Caco-2 (cell line): Measurements from ENCODE around the gene LRRTM1. TPM values are rescaled to one million over a fixed set of nuclear protein-coding genes. Genes with fewer than 3 reads are reported as not detected.

Experiments
- BruUV-seq: library from RNA; stranded (reverse); fragments of 400-500 nt; replicated peaks from 2 replicates; lab custom pipeline; 2021; lab: Mats Ljungman, UMichigan
- CTCF ChIA-PET: fragments of 300-600 bp; sonication (Branson Sonifier 250); formaldehyde crosslinking; loops from one replicate; lab custom pipeline; 2022; ENCODE audit warnings: antibody characterized with exemption; lab: Charles Lee
- POLR2A ChIA-PET: fragments of 300-600 bp; sonication (Branson Sonifier 250); formaldehyde crosslinking; loops from one replicate; lab custom pipeline; 2022; ENCODE audit warnings: antibody characterized with exemption; lab: Charles Lee
- DNase-seq, 2 experiments: peaks; one replicate each; pipeline versions ENCODE4 v3.0.0 to v3.0.0-alpha.2; 2020 to 2022
- H3K27me3 ChIP-seq: replicated peaks from 2 replicates; pipeline ENCODE4 v1.6.0; 2011; ENCODE audit warnings: low read length; ENCODE audit not compliant: control insufficient read depth, insufficient read depth
- H3K36me3 ChIP-seq: 2 replicates; pipeline ENCODE4 v1.5.1; 2011; ENCODE audit warnings: low read length; ENCODE audit not compliant: control insufficient read depth, insufficient read depth
- H3K4me1 ChIP-seq: fragments of 250-450 bp; sonication (Bioruptor Pico); 2 replicates; pipeline ENCODE4 v1.5.1; 2020; ENCODE audit warnings: mild to moderate bottlenecking
- H3K4me3 ChIP-seq: 2 replicates; pipeline ENCODE4 v1.5.1; 2011; ENCODE audit warnings: low read depth, mild to moderate bottlenecking, control low read depth, low read length
- H3K9me3 ChIP-seq: fragments of 250-450 bp; sonication (Bioruptor Pico); 2 replicates; pipeline ENCODE4 v1.5.1; 2020; ENCODE audit warnings: mild to moderate bottlenecking, moderate library complexity
- H3K27ac Mint-ChIP-seq: one replicate; pipeline ENCODE4 v1.8.0; 2022; ENCODE audit warnings: mixed read lengths; ENCODE audit not compliant: unreplicated experiment
- H3K27me3 Mint-ChIP-seq: one replicate; pipeline ENCODE4 v1.8.0; 2022; ENCODE audit warnings: mixed read lengths; ENCODE audit not compliant: insufficient read depth, unreplicated experiment
- H3K36me3 Mint-ChIP-seq: one replicate; pipeline ENCODE4 v1.8.0; 2022; ENCODE audit warnings: mild to moderate bottlenecking, mixed read lengths; ENCODE audit not compliant: insufficient read depth, unreplicated experiment
- H3K4me1 Mint-ChIP-seq: one replicate; pipeline ENCODE4 v1.8.0; 2022; ENCODE audit warnings: low read depth, mixed read lengths; ENCODE audit not compliant: unreplicated experiment
- H3K4me3 Mint-ChIP-seq: one replicate; pipeline ENCODE4 v1.8.0; 2022; ENCODE audit warnings: mild to moderate bottlenecking, moderate library complexity, mixed read lengths; ENCODE audit not compliant: unreplicated experiment
- H3K9me3 Mint-ChIP-seq: one replicate; pipeline ENCODE4 v1.8.0; 2022; ENCODE audit warnings: mixed read lengths; ENCODE audit not compliant: unreplicated experiment
- intact Hi-C: fragments of 100-400 bp; cut with micrococcal nuclease; formaldehyde crosslinking; loops from one replicate; pipeline ENCODE4 v1.10.0; 2022; ENCODE audit not compliant: unreplicated experiment
- total RNA-seq: library from RNA; stranded (reverse); gene quantifications from 2 replicates; pipeline ENCODE4 v1.2.3, GENCODE V29; 2022
- TF ChIP-seq, protein P1 (sequence below), 2 experiments: fragments of 200-600 bp in 1 of 2; IDR thresholded peaks; 1 replicate in 1 of 2; 2 replicates in 1 of 2; pipeline versions ENCODE4 v1.5.1 to v1.8.0; 2011 to 2022; ENCODE audit warnings: antibody characterized with exemption in 1 of 2, control low read depth in 1 of 2, inconsistent platforms in 1 of 2, low read depth in 1 of 2, low read length in 1 of 2, mild to moderate bottlenecking in 1 of 2, moderate library complexity in 1 of 2; ENCODE audit not compliant: insufficient read depth in 1 of 2, severe bottlenecking in 1 of 2, unreplicated experiment in 1 of 2

The LRRTM1 gene
- total RNA-seq, 1 experiment from 2014 or later: not detected

DNA sequence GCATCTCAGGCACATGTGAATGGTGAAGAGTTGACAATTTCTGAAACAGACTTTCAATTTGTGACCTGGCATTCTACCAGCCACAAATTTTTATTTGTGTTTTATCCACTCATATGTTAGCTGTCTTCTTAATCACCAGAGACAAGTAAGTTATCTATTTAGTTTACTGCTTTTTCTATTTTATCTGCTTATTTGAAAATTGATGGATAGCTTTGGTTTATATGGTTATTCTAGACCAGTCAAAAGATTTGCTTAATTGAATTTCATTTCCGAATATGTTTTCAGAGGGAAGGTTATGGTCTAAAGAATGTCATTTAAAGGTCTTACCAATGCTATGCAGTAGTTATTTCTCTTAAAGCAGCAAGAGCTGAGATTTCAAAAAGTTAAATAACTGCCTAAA lies 43.5 kb upstream of the LRRTM1 start:
- Histone ChIP-seq H3K4me3 (no peak overlapping the region), H3K27me3 (no peaks in the 10 kb centered on the region), H3K4me1 (no peaks in the 10 kb centered on the region), H3K36me3 (no peaks in the 10 kb centered on the region), H3K9me3 (no peaks in the 10 kb centered on the region)
- intact Hi-C loops: no loop called here
- DNase-seq: no peak
- Mint-ChIP-seq H3K27me3 (peaks cover 14% of the 10 kb centered on the region), H3K9me3 (no peaks in the 10 kb centered on the region), H3K4me3 (no peak overlapping the region), H3K36me3 (no peaks in the 10 kb centered on the region), H3K4me1 (no peaks in the 10 kb centered on the region), H3K27ac (no peak overlapping the region)
- no TSS peak for BruUV-seq
- ChIA-PET CTCF (no interaction called here), POLR2A (no interaction called here)
- TF ChIP-seq, protein P1, sequence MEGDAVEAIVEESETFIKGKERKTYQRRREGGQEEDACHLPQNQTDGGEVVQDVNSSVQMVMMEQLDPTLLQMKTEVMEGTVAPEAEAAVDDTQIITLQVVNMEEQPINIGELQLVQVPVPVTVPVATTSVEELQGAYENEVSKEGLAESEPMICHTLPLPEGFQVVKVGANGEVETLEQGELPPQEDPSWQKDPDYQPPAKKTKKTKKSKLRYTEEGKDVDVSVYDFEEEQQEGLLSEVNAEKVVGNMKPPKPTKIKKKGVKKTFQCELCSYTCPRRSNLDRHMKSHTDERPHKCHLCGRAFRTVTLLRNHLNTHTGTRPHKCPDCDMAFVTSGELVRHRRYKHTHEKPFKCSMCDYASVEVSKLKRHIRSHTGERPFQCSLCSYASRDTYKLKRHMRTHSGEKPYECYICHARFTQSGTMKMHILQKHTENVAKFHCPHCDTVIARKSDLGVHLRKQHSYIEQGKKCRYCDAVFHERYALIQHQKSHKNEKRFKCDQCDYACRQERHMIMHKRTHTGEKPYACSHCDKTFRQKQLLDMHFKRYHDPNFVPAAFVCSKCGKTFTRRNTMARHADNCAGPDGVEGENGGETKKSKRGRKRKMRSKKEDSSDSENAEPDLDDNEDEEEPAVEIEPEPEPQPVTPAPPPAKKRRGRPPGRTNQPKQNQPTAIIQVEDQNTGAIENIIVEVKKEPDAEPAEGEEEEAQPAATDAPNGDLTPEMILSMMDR (IDR thresholded peaks at IDR 0.05; ENCODE audit: insufficient read depth in 1 of 2, low read depth in 1 of 2, low read length in 1 of 2, severe bottlenecking in 1 of 2, unreplicated experiment in 1 of 2): no peak

DNA sequence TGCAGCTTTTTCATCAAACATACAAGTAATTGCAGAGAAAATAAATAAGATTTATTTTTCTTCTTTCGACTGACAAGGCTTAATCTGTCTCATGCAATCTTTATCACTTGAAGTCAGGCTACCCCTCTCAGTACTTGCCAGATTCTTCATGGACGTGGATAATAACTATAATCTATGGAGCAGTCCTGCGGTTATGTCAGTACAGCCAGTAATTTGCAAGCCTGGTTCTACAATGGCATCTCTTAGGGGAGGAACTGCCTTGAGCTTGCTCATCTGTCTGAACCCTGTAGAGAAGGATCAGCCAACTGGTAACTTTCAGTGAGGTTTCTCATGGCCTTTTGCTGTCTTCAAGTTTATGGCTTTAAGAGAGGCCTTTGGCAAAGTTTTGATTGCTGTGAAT lies 35.5 kb upstream of the LRRTM1 start:
- no peaks in the 10 kb centered on the region for H3K4me1 ChIP-seq
- Mint-ChIP-seq H3K27me3 (peaks cover 7% of the 10 kb centered on the region), H3K9me3 (no peaks in the 10 kb centered on the region), H3K4me1 (no peaks in the 10 kb centered on the region), H3K4me3 (no peak overlapping the region), H3K27ac (no peak overlapping the region), H3K36me3 (no peaks in the 10 kb centered on the region)
- H3K36me3 ChIP-seq: no peaks in the 10 kb centered on the region
- DNase-seq: no peak
- H3K9me3 ChIP-seq: no peaks in the 10 kb centered on the region
- POLR2A ChIA-PET: no interaction called here
- H3K27me3 ChIP-seq: no peaks in the 10 kb centered on the region
- CTCF ChIA-PET: no interaction called here
- H3K4me3 ChIP-seq: no peak overlapping the region
- TF ChIP-seq, protein P1 (IDR thresholded peaks at IDR 0.05; ENCODE audit: insufficient read depth in 1 of 2, low read depth in 1 of 2, low read length in 1 of 2, severe bottlenecking in 1 of 2, unreplicated experiment in 1 of 2): no peak
- BruUV-seq: no TSS peak
- intact Hi-C loops: no loop called here

DNA sequence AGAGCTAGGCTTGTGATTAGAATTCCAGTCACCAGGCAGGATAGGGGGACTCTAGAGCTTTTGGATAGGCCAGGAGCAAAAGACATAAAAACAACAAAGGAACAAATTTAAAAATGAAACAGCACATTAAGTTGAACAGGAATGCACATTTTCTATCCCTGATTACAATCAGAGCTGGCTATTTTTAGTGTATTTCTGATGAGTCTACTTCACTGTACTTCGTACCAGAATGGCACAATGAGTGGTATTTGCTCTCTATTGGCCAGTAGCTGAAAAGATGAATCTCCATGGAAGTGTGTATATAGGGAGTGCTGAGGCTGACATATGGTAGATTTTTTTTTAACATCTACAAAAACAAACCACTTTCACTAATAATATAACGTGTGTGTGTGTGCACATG lies 34.2 kb upstream of the LRRTM1 start:
- H3K4me1 Mint-ChIP-seq: no peaks in the 10 kb centered on the region
- POLR2A ChIA-PET: no interaction called here
- no TSS peak for BruUV-seq

More for the DNA sequence above, 34.2 kb upstream of the LRRTM1 start:
- H3K36me3 ChIP-seq: no peaks in the 10 kb centered on the region
- DNase-seq: no peak
- H3K9me3 ChIP-seq: no peaks in the 10 kb centered on the region
- Mint-ChIP-seq H3K9me3 (no peaks in the 10 kb centered on the region), H3K36me3 (no peaks in the 10 kb centered on the region), H3K4me3 (no peak overlapping the region), H3K27ac (no peak overlapping the region), H3K27me3 (peaks cover 10% of the 10 kb centered on the region)
- intact Hi-C loops: no loop called here
- no peaks in the 10 kb centered on the region for H3K4me1 ChIP-seq
- H3K27me3 ChIP-seq: no peaks in the 10 kb centered on the region
- TF ChIP-seq, protein P1 (IDR thresholded peaks at IDR 0.05; ENCODE audit: insufficient read depth in 1 of 2, low read depth in 1 of 2, low read length in 1 of 2, severe bottlenecking in 1 of 2, unreplicated experiment in 1 of 2): no peak
- H3K4me3 ChIP-seq: no peak overlapping the region
- CTCF ChIA-PET: no interaction called here
